OCI-LY1 (cell line): Measurements from ENCODE around the gene FRMD7.

ENCODE experiments used
- H2AFZ ChIP-seq: fragments of 200-600 bp; sonication (generic), shearing (Covaris generic); 2 replicates; pipeline ENCODE4 v1.6.0; 2014; ENCODE audit warnings: antibody characterized with exemption, mild to moderate bottlenecking, low read length
- H3F3A ChIP-seq: fragments of 200-600 bp; sonication (generic), shearing (Covaris generic); 2 replicates; pipeline ENCODE4 v1.6.0; 2014; ENCODE audit warnings: mild to moderate bottlenecking, antibody characterized with exemption, low read length, moderate library complexity; ENCODE audit not compliant: insufficient read depth
- H3K27ac ChIP-seq: fragments of 200-600 bp; sonication (generic); 2 replicates; pipeline ENCODE4 v1.5.1; 2014; ENCODE audit warnings: low read length, mixed run types, mild to moderate bottlenecking, low read depth; ENCODE audit not compliant: poor library complexity, severe bottlenecking
- H3K27me3 ChIP-seq: fragments of 200-600 bp; sonication (generic); 2 replicates; pipeline ENCODE4 v1.6.0; 2014; ENCODE audit warnings: antibody characterized with exemption, mild to moderate bottlenecking, low read length, moderate library complexity; ENCODE audit not compliant: insufficient read depth
- H3K36me3 ChIP-seq: fragments of 200-600 bp; sonication (generic); 2 replicates; pipeline ENCODE4 v1.6.1; 2014; ENCODE audit warnings: mild to moderate bottlenecking, antibody characterized with exemption, low read length, moderate library complexity, mixed read lengths; ENCODE audit not compliant: insufficient read depth
- H3K4me1 ChIP-seq: fragments of 200-600 bp; sonication (generic); 2 replicates; pipeline ENCODE4 v1.5.1; 2014; ENCODE audit warnings: mild to moderate bottlenecking, low read length, moderate library complexity; ENCODE audit not compliant: insufficient read depth, severe bottlenecking
- H3K4me2 ChIP-seq: fragments of 200-600 bp; sonication (generic), shearing (Covaris generic); 2 replicates; pipeline ENCODE4 v1.6.1; 2014; ENCODE audit warnings: low read length
- H3K4me3 ChIP-seq: fragments of 200-600 bp; sonication (generic); 2 replicates; pipeline ENCODE4 v1.5.1; 2014; ENCODE audit warnings: low read length, low read depth, mild to moderate bottlenecking, mixed read lengths; ENCODE audit not compliant: poor library complexity, severe bottlenecking
- H3K79me2 ChIP-seq: fragments of 200-600 bp; shearing (Covaris generic); 2 replicates; pipeline ENCODE4 v1.6.1; 2016; ENCODE audit warnings: mixed run types, low read length, mixed read lengths; ENCODE audit not compliant: insufficient read depth
- H3K9ac ChIP-seq: fragments of 200-600 bp; sonication (generic), shearing (Covaris generic); 2 replicates; pipeline ENCODE4 v1.6.1; 2014; ENCODE audit warnings: mild to moderate bottlenecking, low read length, mixed read lengths
- H3K9me2 ChIP-seq: fragments of 200-600 bp; sonication (generic), shearing (Covaris generic); 2 replicates; pipeline ENCODE4 v1.6.1; 2014; ENCODE audit warnings: low read depth, mild to moderate bottlenecking, low read length, mixed read lengths
- H3K9me3 ChIP-seq: fragments of 200-600 bp; shearing (Covaris generic); 2 replicates; pipeline ENCODE4 v1.6.1; 2014; ENCODE audit warnings: low read length, mixed read lengths
- H4K20me1 ChIP-seq: fragments of 200-600 bp; sonication (generic), shearing (Covaris generic); 2 replicates; pipeline ENCODE4 v1.6.0; 2016; ENCODE audit warnings: mild to moderate bottlenecking, low read length; ENCODE audit not compliant: insufficient read depth
- CTCF ChIP-seq: fragments of 200-600 bp; sonication (generic), shearing (Covaris generic); IDR thresholded peaks from 2 replicates; pipeline ENCODE4 v1.5.1; 2017; ENCODE audit warnings: mild to moderate bottlenecking, antibody characterized with exemption, low read length, moderate library complexity, mixed read lengths
- EZH2 ChIP-seq: fragments of 200-600 bp; sonication (generic), shearing (Covaris generic); IDR thresholded peaks from 2 replicates; pipeline ENCODE4 v1.8.0; 2017; ENCODE audit warnings: borderline replicate concordance, mixed run types, mild to moderate bottlenecking, antibody characterized with exemption, low read length, moderate library complexity, mixed read lengths

The FRMD7 gene

GRCh38 chrX:132037479-132037993 lies 90.3 kb downstream of the FRMD7 start:
- Histone ChIP-seq H3K4me2 (no peak overlapping the region), H2AFZ (no peak overlapping the region), H3K9me2 (no peaks in the 10 kb centered on the region), H3K27me3 (no peaks in the 10 kb centered on the region), H3K9me3 (no peaks in the 10 kb centered on the region), H4K20me1 (no peaks in the 10 kb centered on the region), H3K27ac (no peak overlapping the region), H3K4me1 (peaks cover 25% of the 10 kb centered on the region), H3K9ac (no peak overlapping the region), H3K4me3 (no peak overlapping the region), H3K36me3 (no peaks in the 10 kb centered on the region; the same call in 1 of the 2 replicates), H3F3A (no peaks in the 10 kb centered on the region), H3K79me2 (peaks cover 90% of the 10 kb centered on the region)
- no peak for TF ChIP-seq CTCF
- TF ChIP-seq EZH2: no peak

- H3K9me3 ChIP-seq: no peaks in the 10 kb centered on the region
- H3K27ac ChIP-seq: peak overlapping the region; percentile 64
- no peaks in the 10 kb centered on the region for H3K9me2 ChIP-seq
- no peak overlapping the region for H2AFZ ChIP-seq
- peak overlapping the region; percentile 44; the same call in 1 of the 2 replicates for H3K4me2 ChIP-seq
- TF ChIP-seq EZH2 (no peak), CTCF (no peak)
- no peaks in the 10 kb centered on the region for H3K36me3 ChIP-seq
- H3K4me3 ChIP-seq: peak overlapping the region; percentile 14
- H3F3A ChIP-seq: no peaks in the 10 kb centered on the region
- H3K4me1 ChIP-seq: peaks cover 53% of the 10 kb centered on the region
- no peak overlapping the region for H3K9ac ChIP-seq
- peaks cover 88% of the 10 kb centered on the region for H3K79me2 ChIP-seq
- no peaks in the 10 kb centered on the region for H4K20me1 ChIP-seq
- no peaks in the 10 kb centered on the region for H3K27me3 ChIP-seq
These were observed 93.2 kb downstream of the FRMD7 start for GRCh38 chrX:132034648-132035047.

- TF ChIP-seq EZH2 (no peak), CTCF (no peak)
- peak overlapping the region; percentile 65 for H3K27ac ChIP-seq
- peak overlapping the region; percentile 27 for H3K4me3 ChIP-seq
- no peaks in the 10 kb centered on the region for H3K9me2 ChIP-seq
- peak overlapping the region; percentile 24; the same call in 1 of the 2 replicates for H3K9ac ChIP-seq
- no peaks in the 10 kb centered on the region for H3F3A ChIP-seq
- peaks cover 88% of the 10 kb centered on the region for H3K79me2 ChIP-seq
- H2AFZ ChIP-seq: no peak overlapping the region
- no peaks in the 10 kb centered on the region for H3K27me3 ChIP-seq
- no peaks in the 10 kb centered on the region for H3K9me3 ChIP-seq
- H3K4me1 ChIP-seq: peaks cover 68% of the 10 kb centered on the region
- H3K36me3 ChIP-seq: peaks cover 7% of the 10 kb centered on the region; the same call in 1 of the 2 replicates
- H4K20me1 ChIP-seq: no peaks in the 10 kb centered on the region
- H3K4me2 ChIP-seq: peak overlapping the region; percentile 42
These were observed 94.7 kb downstream of the FRMD7 start for GRCh38 chrX:132033166-132033565.
